ENCODE measurements around the gene CCL4.
A peak's percentile ranks its signal among the peaks of the same experiment; 100 is the strongest.
"Not testable (repeated sequence)": the region's sequence is repeated elsewhere in the genome, so short reads cannot be mapped to it uniquely, and the experiment has no call there.

CCL4 gene

GRCh38 chr17:36092230-36092629 lies 11.4 kb upstream of the CCL4 start:
- Histone ChIP-seq H2AFZ (ENCODE audit: low read length) (no peak overlapping the region), H3F3A (ENCODE audit: insufficient read depth, low read length) (peaks cover 64% of the 10 kb centered on the region), H3K4me1 (ENCODE audit: low read length) (peaks cover 62% of the 10 kb centered on the region), H3K9me2 (replicated peaks; ENCODE audit: insufficient read depth, low read length) (no peaks in the 10 kb centered on the region), H3K27me3 (replicated peaks; ENCODE audit: insufficient read depth, low read length) (no peaks in the 10 kb centered on the region), H3K9ac (ENCODE audit: low read length) (peak overlapping the region; percentile 79), H3K4me2 (ENCODE audit: low read depth, low read length) (peak overlapping the region; percentile 73), H3K9me3 (replicated peaks; ENCODE audit: insufficient read depth, low read length) (no peaks in the 10 kb centered on the region), H3K79me2 (ENCODE audit: low read length) (no peaks in the 10 kb centered on the region), H4K20me1 (ENCODE audit: insufficient read depth, low read length) (no peaks in the 10 kb centered on the region), H3K4me3 (ENCODE audit: low read length) (no peak overlapping the region; the same call in 1 of the 2 replicates), H3K27ac (ENCODE audit: low read length) (peak overlapping the region; percentile 99), H3K36me3 (replicated peaks; ENCODE audit: insufficient read depth, low read length) (no peaks in the 10 kb centered on the region)
- TF ChIP-seq, protein P1, sequence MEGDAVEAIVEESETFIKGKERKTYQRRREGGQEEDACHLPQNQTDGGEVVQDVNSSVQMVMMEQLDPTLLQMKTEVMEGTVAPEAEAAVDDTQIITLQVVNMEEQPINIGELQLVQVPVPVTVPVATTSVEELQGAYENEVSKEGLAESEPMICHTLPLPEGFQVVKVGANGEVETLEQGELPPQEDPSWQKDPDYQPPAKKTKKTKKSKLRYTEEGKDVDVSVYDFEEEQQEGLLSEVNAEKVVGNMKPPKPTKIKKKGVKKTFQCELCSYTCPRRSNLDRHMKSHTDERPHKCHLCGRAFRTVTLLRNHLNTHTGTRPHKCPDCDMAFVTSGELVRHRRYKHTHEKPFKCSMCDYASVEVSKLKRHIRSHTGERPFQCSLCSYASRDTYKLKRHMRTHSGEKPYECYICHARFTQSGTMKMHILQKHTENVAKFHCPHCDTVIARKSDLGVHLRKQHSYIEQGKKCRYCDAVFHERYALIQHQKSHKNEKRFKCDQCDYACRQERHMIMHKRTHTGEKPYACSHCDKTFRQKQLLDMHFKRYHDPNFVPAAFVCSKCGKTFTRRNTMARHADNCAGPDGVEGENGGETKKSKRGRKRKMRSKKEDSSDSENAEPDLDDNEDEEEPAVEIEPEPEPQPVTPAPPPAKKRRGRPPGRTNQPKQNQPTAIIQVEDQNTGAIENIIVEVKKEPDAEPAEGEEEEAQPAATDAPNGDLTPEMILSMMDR (IDR thresholded peaks at IDR 0.05; ENCODE audit: low read length): no peak
- no peak for TF ChIP-seq EZH2 (optimal IDR thresholded peaks at IDR 0.05; ENCODE audit: low read depth, low read length)
- no peak for TF ChIP-seq EZH2phosphoT487 (IDR thresholded peaks at IDR 0.05; ENCODE audit: low read length)
- DNase-seq: peak; percentile 94

- H3K4me1 ChIP-seq (ENCODE audit: low read length): peaks cover 64% of the 10 kb centered on the region
- not testable (repeated sequence) for H3K36me3 ChIP-seq (replicated peaks; ENCODE audit: insufficient read depth, low read length); H3K9me3 ChIP-seq (replicated peaks; ENCODE audit: insufficient read depth, low read length); DNase-seq; H3K4me3 ChIP-seq (ENCODE audit: low read length); H3K79me2 ChIP-seq (ENCODE audit: low read length); H3K9me2 ChIP-seq (replicated peaks; ENCODE audit: insufficient read depth, low read length); H3K27me3 ChIP-seq (replicated peaks; ENCODE audit: insufficient read depth, low read length); H2AFZ ChIP-seq (ENCODE audit: low read length); H4K20me1 ChIP-seq (ENCODE audit: insufficient read depth, low read length)
- peak overlapping the region; percentile 99 for H3K27ac ChIP-seq (ENCODE audit: low read length)
- peak overlapping the region; percentile 67 for H3K9ac ChIP-seq (ENCODE audit: low read length)
- H3K4me2 ChIP-seq (ENCODE audit: low read depth, low read length): peak overlapping the region; percentile 44; the same call in 1 of the 2 replicates
- peaks cover 63% of the 10 kb centered on the region for H3F3A ChIP-seq (ENCODE audit: insufficient read depth, low read length)
Measured at GRCh38 chr17:36092715-36093114, 10.9 kb upstream of the CCL4 start.

DNA sequence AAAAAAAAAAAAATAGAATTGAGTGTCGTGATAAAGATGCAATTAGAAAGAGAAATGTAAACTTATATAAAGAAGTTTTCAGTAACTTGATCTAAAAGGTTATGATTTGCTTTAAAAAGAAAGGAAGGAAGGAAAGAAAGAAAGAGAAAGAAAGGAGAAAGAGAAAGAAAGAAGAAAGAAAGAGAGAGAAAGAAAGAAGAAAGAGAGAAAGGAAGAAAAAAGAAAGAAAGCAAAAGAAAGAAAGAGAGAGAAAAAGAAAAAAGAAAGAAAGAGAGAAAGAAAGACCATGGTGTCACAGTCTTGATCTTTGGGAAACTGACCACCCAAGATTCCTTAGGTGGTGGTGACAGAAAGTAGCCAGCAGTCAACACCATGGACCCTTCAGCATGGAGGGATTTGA lies 9.4 kb upstream of the CCL4 start:
- Histone ChIP-seq H3K4me3 (ENCODE audit: low read length) (no peak overlapping the region), H3K4me1 (ENCODE audit: low read length) (peaks cover 77% of the 10 kb centered on the region), H3K79me2 (ENCODE audit: low read length) (no peaks in the 10 kb centered on the region), H3K27me3 (replicated peaks; ENCODE audit: insufficient read depth, low read length) (no peaks in the 10 kb centered on the region), H3K9me2 (replicated peaks; ENCODE audit: insufficient read depth, low read length) (no peaks in the 10 kb centered on the region), H3K36me3 (replicated peaks; ENCODE audit: insufficient read depth, low read length) (no peaks in the 10 kb centered on the region), H3F3A (ENCODE audit: insufficient read depth, low read length) (peaks cover 49% of the 10 kb centered on the region), H3K4me2 (ENCODE audit: low read depth, low read length) (no peak overlapping the region), H2AFZ (ENCODE audit: low read length) (no peak overlapping the region), H3K9ac (ENCODE audit: low read length) (no peak overlapping the region), H3K9me3 (replicated peaks; ENCODE audit: insufficient read depth, low read length) (no peaks in the 10 kb centered on the region), H3K27ac (ENCODE audit: low read length) (no peak overlapping the region; the same call in 1 of the 2 replicates), H4K20me1 (ENCODE audit: insufficient read depth, low read length) (no peaks in the 10 kb centered on the region)
- no peak for TF ChIP-seq EZH2 (optimal IDR thresholded peaks at IDR 0.05; ENCODE audit: low read depth, low read length)
- TF ChIP-seq EZH2phosphoT487 (IDR thresholded peaks at IDR 0.05; ENCODE audit: low read length): no peak
- TF ChIP-seq, protein P1 (IDR thresholded peaks at IDR 0.05; ENCODE audit: low read length): no peak
- no peak for DNase-seq

GRCh38 chr17:36094746-36095145 lies 8.9 kb upstream of the CCL4 start:
- TF ChIP-seq, protein P1 (IDR thresholded peaks at IDR 0.05; ENCODE audit: low read length): no peak
- TF ChIP-seq EZH2phosphoT487 (IDR thresholded peaks at IDR 0.05; ENCODE audit: low read length): no peak
- TF ChIP-seq EZH2 (optimal IDR thresholded peaks at IDR 0.05; ENCODE audit: low read depth, low read length): no peak
- H3K27me3 ChIP-seq (replicated peaks; ENCODE audit: insufficient read depth, low read length): no peaks in the 10 kb centered on the region
- H3K9me2 ChIP-seq (replicated peaks; ENCODE audit: insufficient read depth, low read length): no peaks in the 10 kb centered on the region
- H3K4me2 ChIP-seq (ENCODE audit: low read depth, low read length): no peak overlapping the region
- no peak overlapping the region for H2AFZ ChIP-seq (ENCODE audit: low read length)
- H3K9ac ChIP-seq (ENCODE audit: low read length): no peak overlapping the region
- peaks cover 43% of the 10 kb centered on the region for H3F3A ChIP-seq (ENCODE audit: insufficient read depth, low read length)
- DNase-seq: no peak
- no peaks in the 10 kb centered on the region for H3K36me3 ChIP-seq (replicated peaks; ENCODE audit: insufficient read depth, low read length)
- no peaks in the 10 kb centered on the region for H3K79me2 ChIP-seq (ENCODE audit: low read length)
- H3K4me1 ChIP-seq (ENCODE audit: low read length): peaks cover 81% of the 10 kb centered on the region
- no peak overlapping the region; the same call in 1 of the 2 replicates for H3K27ac ChIP-seq (ENCODE audit: low read length)
- H4K20me1 ChIP-seq (ENCODE audit: insufficient read depth, low read length): no peaks in the 10 kb centered on the region
- H3K4me3 ChIP-seq (ENCODE audit: low read length): no peak overlapping the region
- H3K9me3 ChIP-seq (replicated peaks; ENCODE audit: insufficient read depth, low read length): no peaks in the 10 kb centered on the region
